Activated CD8-positive, alpha-beta T cell treated with anti-CD3 and anti-CD28 coated beads for 36 hours (primary cell): ENCODE data around the gene SPIC. TPM values are rescaled to one million over a fixed set of nuclear protein-coding genes. Genes with fewer than 3 reads are reported as not detected.

Experiments
- ATAC-seq: fragments of 200-7000 bp; cut with Tn5 transposase; one replicate; pipeline ENCODE4 v1.10.0; 2021; ENCODE audit warnings: mild to moderate bottlenecking, moderate library complexity
- CTCF ChIA-PET: fragments of 350-600 bp; sonication (Branson Sonifier 250); formaldehyde crosslinking; loops from one replicate; lab custom pipeline; 2021; ENCODE audit warnings: antibody characterized with exemption; lab: Charles Lee
- POLR2A ChIA-PET: fragments of 350-600 bp; sonication (Branson Sonifier 250); formaldehyde crosslinking; loops from one replicate; lab custom pipeline; 2021; ENCODE audit warnings: antibody characterized with exemption; lab: Charles Lee
- DNase-seq: peaks from one replicate; pipeline ENCODE4 v3.0.0-alpha.2; 2020
- H3K27ac Mint-ChIP-seq: one replicate; pipeline ENCODE4 v1.8.0; 2021; ENCODE audit warnings: mild to moderate bottlenecking, mixed read lengths
- H3K27me3 Mint-ChIP-seq: one replicate; pipeline ENCODE4 v1.8.0; 2021; ENCODE audit warnings: mixed read lengths
- H3K36me3 Mint-ChIP-seq: one replicate; pipeline ENCODE4 v1.8.0; 2021; ENCODE audit warnings: low read depth, mixed read lengths
- H3K4me1 Mint-ChIP-seq: one replicate; pipeline ENCODE4 v1.8.0; 2021; ENCODE audit warnings: low read depth, mixed read lengths
- H3K4me3 Mint-ChIP-seq: one replicate; pipeline ENCODE4 v1.8.0; 2021; ENCODE audit warnings: mild to moderate bottlenecking, moderate library complexity, mixed read lengths
- H3K9me3 Mint-ChIP-seq: one replicate; pipeline ENCODE4 v1.8.0; 2021; ENCODE audit warnings: mixed read lengths
- intact Hi-C: fragments of 100-400 bp; cut with micrococcal nuclease; formaldehyde crosslinking; loops from one replicate; pipeline ENCODE4 v1.10.0; 2022
- total RNA-seq, 2 experiments: library from RNA; stranded (reverse); gene quantifications; one replicate each; pipeline ENCODE4 v1.2.3, GENCODE V29; 2021
- TF ChIP-seq, protein P1 (sequence below): fragments of 200-600 bp; IDR thresholded peaks from one replicate; pipeline ENCODE4 v1.8.0; 2022; ENCODE audit warnings: antibody characterized with exemption, mild to moderate bottlenecking

SPIC gene
- total RNA-seq, 2 experiments from 2014 or later = not detected

DNA sequence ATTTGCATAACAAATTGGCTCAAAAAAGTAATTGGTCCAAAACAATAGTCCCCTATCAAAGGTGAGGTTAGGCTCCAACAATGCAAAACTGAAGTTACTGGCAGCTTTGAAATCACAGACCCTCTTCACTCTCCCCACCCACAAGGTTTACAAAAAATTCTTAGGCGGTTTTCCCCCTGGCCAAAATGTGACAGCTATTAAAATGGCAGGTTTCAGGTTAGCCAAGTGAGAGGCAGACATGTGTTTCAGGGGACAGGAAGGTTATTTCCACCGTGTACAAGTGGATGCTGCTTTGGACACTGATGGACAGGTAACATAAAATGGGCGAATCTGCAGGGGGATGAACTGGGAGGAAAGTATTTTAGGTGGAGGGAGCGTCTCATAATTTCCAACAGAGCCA is 888 bp upstream of the SPIC start:
- ChIA-PET CTCF (no interaction called here), POLR2A (no interaction called here)
- no peaks in the 10 kb centered on the region for H3K4me1 Mint-ChIP-seq
- TF ChIP-seq, protein P1, sequence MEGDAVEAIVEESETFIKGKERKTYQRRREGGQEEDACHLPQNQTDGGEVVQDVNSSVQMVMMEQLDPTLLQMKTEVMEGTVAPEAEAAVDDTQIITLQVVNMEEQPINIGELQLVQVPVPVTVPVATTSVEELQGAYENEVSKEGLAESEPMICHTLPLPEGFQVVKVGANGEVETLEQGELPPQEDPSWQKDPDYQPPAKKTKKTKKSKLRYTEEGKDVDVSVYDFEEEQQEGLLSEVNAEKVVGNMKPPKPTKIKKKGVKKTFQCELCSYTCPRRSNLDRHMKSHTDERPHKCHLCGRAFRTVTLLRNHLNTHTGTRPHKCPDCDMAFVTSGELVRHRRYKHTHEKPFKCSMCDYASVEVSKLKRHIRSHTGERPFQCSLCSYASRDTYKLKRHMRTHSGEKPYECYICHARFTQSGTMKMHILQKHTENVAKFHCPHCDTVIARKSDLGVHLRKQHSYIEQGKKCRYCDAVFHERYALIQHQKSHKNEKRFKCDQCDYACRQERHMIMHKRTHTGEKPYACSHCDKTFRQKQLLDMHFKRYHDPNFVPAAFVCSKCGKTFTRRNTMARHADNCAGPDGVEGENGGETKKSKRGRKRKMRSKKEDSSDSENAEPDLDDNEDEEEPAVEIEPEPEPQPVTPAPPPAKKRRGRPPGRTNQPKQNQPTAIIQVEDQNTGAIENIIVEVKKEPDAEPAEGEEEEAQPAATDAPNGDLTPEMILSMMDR = no peak
- no peak overlapping the region for H3K4me3 Mint-ChIP-seq
- intact Hi-C loops = no loop called here
- H3K27me3 Mint-ChIP-seq = peaks cover 2% of the 10 kb centered on the region
- no peaks in the 10 kb centered on the region for H3K9me3 Mint-ChIP-seq
- ATAC-seq = no peak
- no peak for DNase-seq
- no peaks in the 10 kb centered on the region for H3K36me3 Mint-ChIP-seq
- no peak overlapping the region for H3K27ac Mint-ChIP-seq

- Mint-ChIP-seq H3K36me3 (no peaks in the 10 kb centered on the region), H3K4me1 (no peaks in the 10 kb centered on the region), H3K9me3 (no peaks in the 10 kb centered on the region), H3K27me3 (peaks cover 2% of the 10 kb centered on the region), H3K4me3 (no peak overlapping the region), H3K27ac (no peak overlapping the region)
- ATAC-seq (no peak), DNase-seq (no peak)
- intact Hi-C loops = no loop called here
- TF ChIP-seq, protein P1 = no peak
- ChIA-PET POLR2A (interaction anchor here (0.7 kb wide), 1 partner anchor 372 kb away, joined by 3 read pairs; no protein-coding TSS in a partner anchor), CTCF (interaction anchor here (0.7 kb wide), 1 partner anchor 22 kb away, joined by 3 read pairs; no protein-coding TSS in a partner anchor)
Observed at GRCh38 chr12:101475751-101476305, 692 bp downstream of the SPIC start.

DNA sequence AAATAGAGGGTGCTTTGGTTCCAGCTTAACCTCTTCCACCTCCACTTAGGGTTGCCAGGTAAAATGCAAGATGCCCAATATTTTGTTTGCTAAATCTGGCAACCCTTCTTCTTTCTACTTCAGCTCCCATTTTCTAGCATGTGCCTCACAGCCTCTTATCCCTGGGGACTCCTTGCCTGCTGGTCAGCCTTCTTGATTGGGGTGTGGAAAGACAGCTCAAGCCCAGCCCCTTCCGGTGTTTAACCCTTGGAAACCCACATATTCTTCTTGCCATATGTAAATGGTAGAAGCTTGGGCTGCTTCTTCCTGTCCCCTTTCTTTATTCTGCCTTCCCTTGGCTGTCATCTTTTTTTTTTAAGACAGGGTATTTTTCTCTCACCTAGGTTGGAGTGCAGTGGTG is 5.7 kb downstream of the SPIC start:
- TF ChIP-seq, protein P1 = no peak
- intact Hi-C loops = no loop called here
- no peak for ATAC-seq
- Mint-ChIP-seq H3K4me3 (no peak overlapping the region), H3K36me3 (no peaks in the 10 kb centered on the region), H3K9me3 (no peaks in the 10 kb centered on the region), H3K27ac (no peak overlapping the region), H3K4me1 (no peaks in the 10 kb centered on the region), H3K27me3 (peaks cover 2% of the 10 kb centered on the region)
- DNase-seq = no peak
- ChIA-PET CTCF (no interaction called here), POLR2A (no interaction called here)

DNA sequence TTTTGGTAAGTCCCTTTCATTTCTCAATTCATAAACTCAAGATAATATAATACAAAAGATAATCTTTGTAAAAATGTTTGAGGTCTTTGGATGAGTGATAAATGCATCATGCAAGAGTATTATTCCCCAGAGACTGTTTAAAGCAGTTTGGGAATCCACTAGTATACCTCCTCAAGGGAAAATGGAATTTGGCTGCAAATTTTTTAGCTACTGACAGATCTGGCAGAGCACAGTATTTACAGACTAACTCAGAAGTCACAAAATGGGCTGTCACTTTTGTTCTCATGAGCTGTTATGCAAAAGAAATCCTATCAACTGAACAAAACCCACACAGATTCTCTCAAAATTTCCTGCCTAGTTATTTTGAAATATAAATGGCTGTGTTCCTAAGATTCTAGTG is 9.9 kb downstream of the SPIC start:
- intact Hi-C loops = no loop called here
- Mint-ChIP-seq H3K9me3 (no peaks in the 10 kb centered on the region), H3K27ac (no peak overlapping the region), H3K4me1 (no peaks in the 10 kb centered on the region), H3K4me3 (no peak overlapping the region), H3K27me3 (peaks cover 10% of the 10 kb centered on the region), H3K36me3 (no peaks in the 10 kb centered on the region)
- ChIA-PET CTCF (no interaction called here), POLR2A (no interaction called here)
- ATAC-seq = no peak
- TF ChIP-seq, protein P1 = no peak
- DNase-seq = no peak

- CTCF ChIA-PET = no interaction called here
- Mint-ChIP-seq H3K27me3 (peaks cover 15% of the 10 kb centered on the region), H3K36me3 (no peaks in the 10 kb centered on the region), H3K27ac (no peak overlapping the region), H3K4me3 (no peak overlapping the region), H3K4me1 (no peaks in the 10 kb centered on the region), H3K9me3 (no peaks in the 10 kb centered on the region)
- TF ChIP-seq, protein P1 = no peak
- DNase-seq (no peak), ATAC-seq (no peak)
- intact Hi-C loops = no loop called here
- POLR2A ChIA-PET = no interaction called here
Observed at GRCh38 chr12:101488469-101488868, 13.3 kb downstream of the SPIC start.
